Urinary bladder (tissue), 4 donors: ENCODE data around the gene UBE2I. TPM values are rescaled to one million over a fixed set of nuclear protein-coding genes. Genes with fewer than 3 reads are reported as not detected.

Source experiments
- DNase-seq: peaks from one replicate; pipeline ENCODE4 v3.0.0-alpha.2; 2015; ENCODE audit errors: extremely low spot score
- H3K27ac ChIP-seq: one replicate; pipeline ENCODE4 v1.5.1; 2013; ENCODE audit warnings: low read depth, mild to moderate bottlenecking, moderate library complexity
- H3K36me3 ChIP-seq: one replicate; pipeline ENCODE4 v1.6.1; 2013; ENCODE audit warnings: mild to moderate bottlenecking, moderate library complexity; ENCODE audit not compliant: insufficient read depth
- H3K4me1 ChIP-seq: one replicate; pipeline ENCODE4 v1.6.1; 2013; ENCODE audit warnings: mild to moderate bottlenecking, moderate library complexity; ENCODE audit not compliant: insufficient read depth
- H3K4me3 ChIP-seq: one replicate; pipeline ENCODE4 v1.5.1; 2013; ENCODE audit warnings: low read depth, low read length
- WGBS: extraction: QIAGEN DNeasy Blood & Tissue Kit; methylation state at CpG from one replicate; pipeline ENCODE4 v1.1.7; 2013; 5-methylcytosine and 5-hydroxymethylcytosine counted together
- polyA plus RNA-seq: library from polyadenylated mRNA; stranded (reverse); fragments of 200-250 nt; gene quantifications from one replicate; pipeline ENCODE4 v1.2.3, GENCODE V29; 2013
- total RNA-seq: library from RNA; depleted of rRNA; stranded (reverse); fragments of >200 nt; gene quantifications from one replicate; pipeline ENCODE4 v1.2.3, GENCODE V29; 2014
- donor health status: healthy with polysubstance abuse.
- donor health status: healthy.

Gene UBE2I
- total and polyA plus RNA-seq, 2 donors: 41.9 to 84.1 TPM

GRCh38 chr16:1281517-1281916, 27.9 kb upstream of the UBE2I start:
- WGBS: 86% methylated on average over 16 of the region's 16 CpGs
- no peak for DNase-seq
- no peak overlapping the region for H3K27ac ChIP-seq

GRCh38 chr16:1282324-1282973, 27.0 kb upstream of the UBE2I start:
- no peaks in the 10 kb centered on the region for H3K4me1 ChIP-seq
- no peak overlapping the region for H3K4me3 ChIP-seq
- H3K27ac ChIP-seq: no peak overlapping the region
- H3K36me3 ChIP-seq: no peaks in the 10 kb centered on the region
- no peak for DNase-seq
- WGBS: 79% methylated on average over 17 of the region's 17 CpGs

More at GRCh38 chr16:1281517-1281916, 27.9 kb upstream of the UBE2I start:
- Histone ChIP-seq H3K36me3 (no peaks in the 10 kb centered on the region), H3K4me1 (no peaks in the 10 kb centered on the region), H3K4me3 (no peak overlapping the region)

- DNase-seq: no peak
- no peak overlapping the region for H3K4me3 ChIP-seq
- no peaks in the 10 kb centered on the region for H3K4me1 ChIP-seq
- H3K27ac ChIP-seq: no peak overlapping the region
- WGBS: 38% methylated on average over 17 of the region's 17 CpGs
- no peaks in the 10 kb centered on the region for H3K36me3 ChIP-seq
These were observed 26.1 kb upstream of the UBE2I start for GRCh38 chr16:1283296-1283695.

GRCh38 chr16:1283996-1284616, 25.3 kb upstream of the UBE2I start:
- no peak for DNase-seq
- WGBS: 61% methylated on average over 16 of the region's 16 CpGs
- no peak overlapping the region for H3K27ac ChIP-seq
- H3K4me3 ChIP-seq: no peak overlapping the region
- H3K4me1 ChIP-seq: no peaks in the 10 kb centered on the region
- no peaks in the 10 kb centered on the region for H3K36me3 ChIP-seq

- Histone ChIP-seq H3K36me3 (no peaks in the 10 kb centered on the region), H3K4me3 (no peak overlapping the region), H3K4me1 (no peaks in the 10 kb centered on the region), H3K27ac (no peak overlapping the region)
- DNase-seq: no peak
- WGBS: 69% methylated on average over 38 of the region's 38 CpGs
These were observed 23.5 kb upstream of the UBE2I start for GRCh38 chr16:1285669-1286512.

DNA sequence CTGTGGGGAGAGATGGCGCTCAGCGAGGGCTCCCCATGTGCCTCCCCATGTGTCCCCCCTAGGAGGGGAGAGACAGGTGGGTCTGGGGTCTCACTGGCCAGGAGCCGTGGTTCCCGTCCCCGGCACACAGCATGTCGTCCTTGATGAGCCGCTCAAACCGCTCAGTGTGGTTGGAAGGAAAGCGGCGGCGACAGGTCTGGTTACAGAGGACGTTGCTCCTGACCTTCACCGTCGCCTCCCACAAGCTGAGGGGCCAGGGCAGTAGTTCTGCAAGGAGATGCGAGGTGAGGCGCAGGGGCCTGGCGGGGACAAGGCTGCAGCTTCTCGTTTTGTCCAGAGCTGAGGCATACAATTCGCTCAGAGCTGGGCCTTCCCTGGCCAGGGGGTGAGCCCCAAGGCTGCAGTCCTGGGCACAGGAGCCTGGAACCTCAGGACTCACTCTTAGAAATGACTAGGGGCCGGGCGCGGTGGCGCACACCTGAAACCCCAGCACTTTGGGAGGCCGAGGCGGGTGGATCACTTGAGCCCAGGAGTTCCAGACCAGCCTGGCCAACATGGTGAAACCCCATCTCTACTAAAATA, 22.8 kb upstream of the UBE2I start:
- DNase-seq: no peak
- Histone ChIP-seq H3K4me1 (no peaks in the 10 kb centered on the region), H3K4me3 (no peak overlapping the region), H3K27ac (no peak overlapping the region), H3K36me3 (no peaks in the 10 kb centered on the region)
- 84% methylated on average over 25 of the region's 25 CpGs for WGBS

GRCh38 chr16:1287982-1288670, 21.3 kb upstream of the UBE2I start:
- WGBS: 44% methylated on average over 40 of the region's 40 CpGs
- Histone ChIP-seq H3K27ac (no peak overlapping the region), H3K36me3 (no peaks in the 10 kb centered on the region), H3K4me3 (no peak overlapping the region), H3K4me1 (no peaks in the 10 kb centered on the region)
- no peak for DNase-seq

- DNase-seq: no peak
- H3K4me3 ChIP-seq: no peak overlapping the region
- 32% methylated on average over 20 of the region's 20 CpGs for WGBS
These were observed 20.5 kb upstream of the UBE2I start for GRCh38 chr16:1288813-1289476.

GRCh38 chr16:1289477-1289866, 20.0 kb upstream of the UBE2I start:
- no peak for DNase-seq
- H3K36me3 ChIP-seq: no peaks in the 10 kb centered on the region
- WGBS: 7% methylated on average over 17 of the region's 17 CpGs
- no peak overlapping the region for H3K27ac ChIP-seq
- H3K4me1 ChIP-seq: no peaks in the 10 kb centered on the region
- H3K4me3 ChIP-seq: no peak overlapping the region

More at GRCh38 chr16:1288813-1289476, 20.5 kb upstream of the UBE2I start:
- Histone ChIP-seq H3K4me1 (no peaks in the 10 kb centered on the region), H3K36me3 (no peaks in the 10 kb centered on the region), H3K27ac (no peak overlapping the region)

GRCh38 chr16:1290063-1290501, 19.4 kb upstream of the UBE2I start:
- Histone ChIP-seq H3K27ac (no peak overlapping the region), H3K36me3 (no peaks in the 10 kb centered on the region)
- 8% methylated on average over 22 of the region's 22 CpGs for WGBS

GRCh38 chr16:1290860-1291575, 18.4 kb upstream of the UBE2I start:
- 57% methylated on average over 29 of the region's 29 CpGs for WGBS
- Histone ChIP-seq H3K4me1 (no peaks in the 10 kb centered on the region), H3K27ac (no peak overlapping the region), H3K36me3 (no peaks in the 10 kb centered on the region), H3K4me3 (no peak overlapping the region)
- DNase-seq: no peak

More at GRCh38 chr16:1290063-1290501, 19.4 kb upstream of the UBE2I start:
- no peak for DNase-seq
- no peak overlapping the region for H3K4me3 ChIP-seq
- H3K4me1 ChIP-seq: no peaks in the 10 kb centered on the region

DNA sequence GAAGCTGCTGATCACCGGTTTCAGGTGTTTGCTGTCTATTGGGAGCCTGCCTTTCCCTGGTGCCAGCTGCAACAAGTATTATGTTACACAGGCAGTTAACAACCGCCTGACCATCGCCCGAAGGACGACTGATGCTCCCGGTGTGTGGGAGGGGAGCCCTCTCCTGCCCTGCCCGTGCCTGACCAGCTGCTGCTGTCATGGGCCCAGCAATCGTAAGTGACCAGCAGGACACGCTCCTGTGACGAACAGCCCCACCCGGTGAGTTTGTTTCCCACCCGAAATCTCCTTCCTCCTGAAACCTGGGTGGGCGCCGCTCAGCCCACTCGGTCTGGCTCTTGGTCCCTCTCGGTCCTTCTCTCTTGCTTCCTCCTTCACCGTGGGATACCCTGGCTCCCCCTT, 17.9 kb upstream of the UBE2I start:
- H3K27ac ChIP-seq: no peak overlapping the region
- no peaks in the 10 kb centered on the region for H3K36me3 ChIP-seq
- no peak overlapping the region for H3K4me3 ChIP-seq
- no peak for DNase-seq
- 46% methylated on average over 17 of the region's 17 CpGs for WGBS
- no peaks in the 10 kb centered on the region for H3K4me1 ChIP-seq
